GM19035 (cell line): ENCODE data around the gene MTNR1B.

Experiments used
- ATAC-seq: cut with Tn5 transposase; IDR thresholded peaks from one replicate; pipeline ENCODE4 v1.9.1; 2021; ENCODE audit not compliant: unreplicated experiment

Gene MTNR1B

DNA sequence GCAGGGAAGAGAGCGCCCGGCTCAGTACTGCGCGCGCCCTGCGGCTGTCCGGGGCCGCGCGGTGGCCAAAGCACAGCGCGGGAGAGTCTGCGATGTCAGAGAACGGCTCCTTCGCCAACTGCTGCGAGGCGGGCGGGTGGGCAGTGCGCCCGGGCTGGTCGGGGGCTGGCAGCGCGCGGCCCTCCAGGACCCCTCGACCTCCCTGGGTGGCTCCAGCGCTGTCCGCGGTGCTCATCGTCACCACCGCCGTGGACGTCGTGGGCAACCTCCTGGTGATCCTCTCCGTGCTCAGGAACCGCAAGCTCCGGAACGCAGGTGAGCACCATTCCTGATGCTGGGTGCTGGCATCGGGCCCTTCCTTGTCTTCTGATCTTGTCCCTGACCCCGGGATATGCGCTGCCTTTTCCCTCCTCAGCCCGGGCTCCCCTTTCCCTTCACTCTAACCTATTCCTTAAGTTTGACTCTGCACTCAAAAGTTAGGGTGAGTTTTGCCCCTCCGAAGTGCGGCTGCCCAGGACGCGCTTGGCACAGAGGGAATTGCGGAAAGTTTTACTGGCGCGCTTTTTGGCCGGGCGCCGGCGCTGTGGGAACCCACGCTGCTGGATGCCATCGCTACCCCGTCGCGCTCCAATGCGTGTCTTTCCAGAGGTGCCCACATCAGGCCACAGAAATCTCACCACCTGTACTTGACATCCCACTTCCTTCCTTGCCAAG lies at the start of gene MTNR1B:
Gene MTNR1B (plus strand): TSS at position 18 of the 714 bp plus-strand sequence. CDS start 75 bp downstream, at position 93.
- no peak for ATAC-seq

DNA sequence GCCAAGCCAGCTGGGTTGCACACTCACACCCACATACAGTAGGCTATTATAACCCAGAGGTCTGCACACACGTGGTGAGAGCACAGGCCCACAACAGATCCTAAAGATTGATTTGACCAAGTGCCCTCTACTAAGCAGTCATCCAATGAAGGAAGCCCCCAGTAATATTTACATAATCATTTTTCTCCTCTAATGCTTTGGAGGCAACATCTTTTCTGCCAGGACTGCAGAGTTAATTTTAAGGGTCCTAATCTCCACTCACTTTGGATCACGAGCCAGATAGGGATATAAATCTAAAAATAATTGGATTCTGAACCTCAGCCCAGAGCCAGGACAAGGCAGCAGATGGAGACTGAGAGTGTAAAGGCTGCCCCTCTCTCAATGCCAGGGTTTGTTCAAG lies 49.1 kb upstream of the MTNR1B start:
- ATAC-seq, result no peak

DNA sequence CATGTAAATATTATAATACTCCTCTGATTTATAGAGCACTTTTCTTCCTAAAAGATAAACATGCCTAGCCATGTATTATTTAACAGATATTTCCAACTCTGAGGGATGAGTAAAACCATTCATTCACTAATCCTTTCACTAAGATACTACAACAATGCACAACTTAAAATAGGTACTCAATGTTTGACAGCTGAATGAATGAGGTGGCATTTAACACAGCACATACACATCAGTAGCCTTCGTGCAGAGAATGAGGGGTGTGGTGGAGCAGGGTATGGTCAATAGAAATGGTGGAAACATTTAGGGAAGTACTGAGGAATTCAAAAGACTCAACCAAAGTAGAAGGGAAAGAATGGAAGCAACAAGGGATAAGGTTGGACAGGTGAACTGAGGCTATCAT lies 46.7 kb upstream of the MTNR1B start:
- no peak for ATAC-seq

DNA sequence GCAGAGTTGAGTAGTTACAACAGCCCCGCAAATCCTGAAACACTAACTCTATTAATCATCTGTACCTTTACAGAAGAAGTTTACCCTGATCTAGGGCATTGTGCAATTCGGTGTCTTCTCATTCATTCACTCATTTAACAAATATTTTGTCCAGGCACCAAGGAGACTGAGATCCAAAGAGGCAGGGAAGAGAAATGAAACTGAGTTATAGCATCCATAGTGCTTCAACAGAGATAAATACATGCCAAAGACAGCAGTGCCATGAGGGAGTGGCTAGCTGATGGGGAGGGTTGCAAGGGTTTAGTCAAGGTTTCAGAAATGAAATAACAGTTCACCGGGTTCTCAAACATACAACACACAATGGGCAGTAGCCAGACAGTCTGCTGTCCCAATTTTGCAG lies 40.2 kb upstream of the MTNR1B start:
- no peak for ATAC-seq

DNA sequence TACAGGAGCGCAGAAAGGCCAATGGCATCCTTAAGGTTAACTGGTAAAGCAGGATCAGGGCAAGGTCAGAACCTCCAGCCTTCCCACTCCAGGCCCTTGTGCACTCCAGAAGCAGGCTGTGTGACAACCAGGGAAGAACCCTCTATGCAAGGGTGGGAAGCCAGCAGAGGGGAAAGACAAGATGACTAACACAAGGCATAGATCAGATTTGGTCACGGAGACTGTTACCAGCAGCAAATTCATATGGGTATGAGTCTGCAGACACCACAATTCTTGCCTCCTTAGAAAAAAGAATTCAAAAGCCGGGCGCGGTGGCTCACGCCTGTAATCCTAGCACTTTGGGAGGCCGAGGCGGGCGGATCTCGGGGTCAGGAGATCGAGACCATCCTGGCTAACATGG lies 39.8 kb upstream of the MTNR1B start:
- ATAC-seq, result no peak

DNA sequence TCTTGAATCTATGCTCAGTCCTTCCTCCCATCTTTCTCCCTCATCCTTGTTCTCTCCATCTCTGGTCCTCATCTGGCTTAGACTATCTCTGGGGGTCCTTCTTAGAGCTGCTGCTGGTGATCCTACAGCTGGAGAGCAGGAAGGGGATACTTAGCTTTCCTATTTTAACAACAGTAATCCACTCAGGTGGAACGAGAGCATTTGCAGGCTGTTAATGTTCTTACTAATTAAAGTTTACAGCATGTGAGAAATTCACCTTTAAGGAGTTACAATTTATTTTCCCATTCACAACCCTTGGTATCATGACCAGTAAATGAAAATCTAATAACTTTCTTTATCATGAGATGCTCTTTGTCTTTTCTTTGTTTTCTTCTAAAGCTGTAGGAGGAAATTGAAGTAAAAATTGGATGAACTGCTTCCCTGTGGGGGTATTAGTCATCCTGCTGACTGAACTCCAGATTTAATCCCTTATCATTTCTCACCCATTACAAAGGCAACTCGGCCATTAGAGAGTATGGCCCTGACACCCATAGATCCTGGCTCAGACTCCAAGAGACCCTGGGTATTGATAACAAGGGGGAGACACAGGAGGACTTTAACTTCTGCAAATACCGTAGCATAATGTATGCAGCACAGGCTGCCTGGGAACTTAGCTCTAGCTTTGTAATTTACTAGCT lies 37.6 kb upstream of the MTNR1B start:
- ATAC-seq, result no peak

DNA sequence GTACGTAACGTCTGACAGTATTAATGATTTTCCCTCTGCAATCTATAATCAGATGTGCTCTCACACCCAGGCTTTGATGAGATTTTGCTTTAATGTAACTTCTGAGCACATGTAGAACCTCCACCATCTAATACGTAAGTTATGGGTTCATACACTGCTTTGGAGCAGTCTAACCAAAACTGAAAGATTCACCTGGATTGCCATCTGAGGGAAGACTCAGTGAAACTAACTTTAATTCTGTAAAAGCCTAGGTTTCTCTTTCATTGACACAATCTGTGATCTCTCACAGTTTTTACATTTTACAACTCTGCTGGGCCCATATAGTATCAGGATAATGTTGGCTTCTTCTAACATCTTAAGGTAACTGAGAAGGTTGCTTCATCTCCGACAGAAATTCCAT lies 30.1 kb upstream of the MTNR1B start:
- ATAC-seq, result no peak

DNA sequence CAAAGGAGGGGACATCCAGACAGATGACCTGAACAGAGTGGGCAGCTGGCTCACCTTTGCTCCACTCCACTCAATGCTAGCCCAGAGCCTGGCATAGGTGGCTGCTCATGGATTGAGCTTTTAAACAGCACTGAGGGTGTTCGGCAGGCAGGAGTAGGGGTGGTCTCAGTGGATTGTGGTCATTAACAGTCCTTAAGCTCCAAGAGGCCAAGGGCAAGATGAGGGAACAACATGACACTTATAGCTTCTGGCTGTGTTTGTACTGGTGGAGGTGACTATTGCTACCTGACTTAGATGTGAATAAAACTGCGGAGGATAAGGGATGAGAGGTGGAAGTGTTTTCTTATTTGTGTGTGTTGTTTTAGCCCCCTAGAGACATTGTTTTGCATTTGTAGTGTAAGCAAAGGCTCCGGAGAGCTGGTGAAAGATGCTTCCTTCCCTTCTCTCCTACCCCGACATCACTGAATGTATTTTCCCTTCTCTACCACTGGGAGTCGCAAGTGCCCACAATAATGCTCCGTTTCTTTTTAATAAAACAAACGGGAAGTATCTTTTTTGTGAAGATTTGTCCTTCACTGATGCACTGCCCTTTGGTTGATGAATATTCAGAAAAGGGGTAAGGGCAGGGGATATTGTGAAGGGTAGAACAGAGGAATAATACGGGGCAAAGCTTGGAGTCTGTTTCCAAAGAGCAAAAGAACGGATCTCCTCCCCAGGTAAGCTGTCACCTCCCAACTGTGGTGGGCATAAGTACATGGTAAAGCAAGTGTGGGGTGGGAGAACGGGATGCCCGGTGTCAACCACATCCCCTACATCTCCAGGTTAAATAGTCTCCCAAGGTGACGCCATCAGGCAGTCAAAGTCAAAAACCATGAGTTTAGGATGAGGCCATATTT lies 27.5 kb upstream of the MTNR1B start:
- peak; percentile 79 for ATAC-seq

DNA sequence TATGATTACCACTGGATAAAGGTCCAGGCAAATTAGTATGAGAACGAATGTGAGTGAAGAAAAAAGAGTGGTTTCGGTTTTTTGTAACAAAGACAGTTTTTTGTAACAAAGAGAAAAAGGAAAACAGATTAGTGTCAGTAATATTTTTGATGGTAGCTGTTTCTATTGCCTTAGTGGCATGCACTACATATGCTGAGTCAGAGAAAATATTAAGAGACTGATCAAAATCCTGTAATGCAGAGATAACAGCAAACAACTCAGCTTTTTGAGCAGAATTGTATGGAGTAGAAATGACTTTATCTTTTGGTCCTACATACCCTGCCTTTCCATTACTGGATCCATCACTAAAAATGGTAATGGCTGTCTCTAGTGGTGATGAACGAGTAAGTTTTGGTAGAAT lies 22.7 kb upstream of the MTNR1B start:
- ATAC-seq, result no peak

DNA sequence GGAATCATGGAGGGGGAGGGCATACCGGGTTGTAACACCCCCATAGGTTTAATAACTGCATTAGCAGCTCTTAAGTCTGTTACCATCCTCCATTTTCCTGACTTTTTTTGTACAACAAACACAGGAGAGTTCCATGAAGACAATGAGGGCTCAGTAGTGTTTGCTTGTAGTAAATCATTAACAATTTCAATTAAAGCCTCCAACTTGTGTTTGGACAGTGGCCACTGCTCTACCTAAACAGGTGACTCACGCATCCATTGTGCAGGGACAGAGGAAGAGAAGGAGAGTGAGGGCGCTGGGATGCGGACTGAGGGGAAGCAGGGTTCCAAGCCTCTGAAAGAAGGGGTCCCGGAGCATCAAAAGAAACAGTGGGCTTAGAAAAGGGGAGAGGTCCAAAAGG lies 21.3 kb upstream of the MTNR1B start:
- ATAC-seq, result no peak

DNA sequence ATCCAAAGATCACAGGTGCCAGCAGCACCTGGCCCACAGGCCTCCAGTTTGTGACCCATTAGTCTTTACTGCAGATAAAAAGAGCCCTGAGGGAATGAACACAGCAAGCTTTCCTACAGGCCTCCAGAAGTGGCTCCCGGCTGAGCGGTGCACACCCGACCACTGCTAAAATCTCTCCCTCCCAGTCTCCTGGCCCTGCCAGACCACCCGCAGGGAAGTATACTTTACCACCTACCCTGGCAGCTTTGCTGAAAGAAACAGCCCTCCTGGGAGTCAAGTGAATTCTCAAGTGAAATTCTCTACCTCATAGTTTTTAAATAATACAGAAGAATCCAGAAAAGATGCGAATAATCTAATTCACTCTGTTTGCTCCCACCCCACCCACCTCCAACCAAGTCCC lies 15.4 kb upstream of the MTNR1B start:
- ATAC-seq, result no peak

DNA sequence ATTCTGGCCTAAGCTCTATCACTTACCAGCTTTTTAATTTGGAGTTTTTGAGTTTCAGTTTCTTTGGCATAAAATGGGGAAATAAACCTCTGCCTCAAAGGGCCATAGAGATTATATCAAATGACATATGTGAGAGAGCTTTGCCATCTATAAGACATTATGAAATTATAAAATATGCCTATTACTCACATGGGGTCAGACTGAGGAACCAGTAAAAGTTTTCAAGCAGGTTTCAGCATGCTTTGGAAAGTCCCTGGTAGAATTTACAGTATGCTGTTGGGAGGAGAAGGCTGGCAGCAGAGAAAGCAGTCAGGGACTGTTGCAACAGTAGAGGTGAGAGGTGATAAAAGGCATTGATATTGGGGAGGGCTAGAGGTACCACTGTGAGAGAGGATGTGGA lies 13.6 kb upstream of the MTNR1B start:
- no peak for ATAC-seq

DNA sequence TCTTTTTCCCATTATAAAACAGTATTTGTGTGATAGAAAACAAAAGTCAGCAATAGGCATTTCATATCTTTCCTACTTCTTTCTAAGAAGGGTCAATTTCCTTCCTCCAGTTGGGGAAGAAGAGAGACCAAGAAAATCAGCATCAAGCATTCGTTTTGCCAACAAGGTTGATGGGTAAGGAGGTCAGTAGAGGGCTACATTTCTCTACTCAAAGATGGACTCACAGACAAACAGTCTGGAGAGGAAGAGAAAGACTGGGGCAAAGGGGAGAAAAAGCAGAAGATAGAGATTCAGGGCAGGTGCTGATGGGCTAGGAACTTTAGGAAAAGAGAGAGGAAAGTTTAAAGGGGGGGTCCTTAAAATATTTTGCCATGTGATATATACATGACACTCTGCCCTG lies 8.6 kb upstream of the MTNR1B start:
- ATAC-seq, result no peak

DNA sequence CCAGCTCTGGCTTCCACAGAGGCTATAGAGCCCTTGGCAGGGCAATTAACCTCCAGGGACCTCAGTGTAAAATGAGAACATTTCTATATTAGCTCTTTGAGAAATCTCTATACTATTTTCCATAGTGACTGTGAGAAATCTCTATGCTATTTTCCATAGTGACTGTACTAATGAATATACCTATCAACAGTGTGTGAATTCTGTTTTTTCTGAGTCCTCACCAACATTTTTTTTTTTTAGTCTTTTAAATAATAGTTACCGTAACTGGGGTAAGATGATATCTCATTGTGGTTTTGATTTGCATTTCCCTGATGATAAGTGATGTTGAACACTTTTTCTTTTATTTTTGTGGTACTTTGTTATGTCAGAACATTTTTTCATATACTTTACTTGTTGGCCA lies 7.0 kb upstream of the MTNR1B start:
- ATAC-seq, result no peak

DNA sequence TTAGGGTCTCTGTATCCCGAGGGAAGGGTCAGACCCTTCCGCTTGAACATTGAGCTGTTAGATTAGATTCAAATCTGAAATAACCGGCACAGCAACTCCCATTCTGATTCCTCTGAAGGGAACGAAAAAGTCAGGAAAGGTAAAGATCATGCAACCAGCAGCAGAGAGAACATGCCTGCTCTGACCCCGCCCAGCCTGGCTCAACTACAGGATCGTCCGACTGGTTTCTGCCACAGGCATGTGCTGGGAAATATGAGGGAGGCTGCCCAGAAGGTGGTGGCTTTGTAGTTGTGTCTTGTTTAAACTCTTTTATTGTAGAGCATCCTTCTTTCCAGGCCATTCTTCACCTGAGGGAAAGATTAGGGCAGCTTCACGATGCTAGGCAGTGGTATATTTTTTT lies 5.0 kb upstream of the MTNR1B start:
- no peak for ATAC-seq

DNA sequence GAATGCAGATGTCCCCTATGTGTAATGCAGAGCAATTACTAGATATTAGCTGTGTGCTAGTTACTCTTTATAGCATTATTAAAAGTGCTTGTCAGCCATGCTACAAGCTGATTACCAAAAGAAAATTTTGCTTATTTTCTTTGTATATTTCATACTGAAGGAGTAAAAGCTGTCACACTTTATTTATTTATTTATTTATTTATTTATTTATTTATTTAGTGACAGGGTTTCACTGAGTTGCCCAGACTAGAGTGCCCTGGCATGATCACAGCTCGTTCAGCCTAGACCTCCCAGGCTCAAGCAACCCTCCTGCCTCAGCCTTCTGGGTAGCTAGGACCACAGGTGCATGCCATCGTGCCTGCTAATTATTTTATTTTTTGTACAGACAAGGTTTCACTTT lies 4.3 kb upstream of the MTNR1B start:
- no peak for ATAC-seq

DNA sequence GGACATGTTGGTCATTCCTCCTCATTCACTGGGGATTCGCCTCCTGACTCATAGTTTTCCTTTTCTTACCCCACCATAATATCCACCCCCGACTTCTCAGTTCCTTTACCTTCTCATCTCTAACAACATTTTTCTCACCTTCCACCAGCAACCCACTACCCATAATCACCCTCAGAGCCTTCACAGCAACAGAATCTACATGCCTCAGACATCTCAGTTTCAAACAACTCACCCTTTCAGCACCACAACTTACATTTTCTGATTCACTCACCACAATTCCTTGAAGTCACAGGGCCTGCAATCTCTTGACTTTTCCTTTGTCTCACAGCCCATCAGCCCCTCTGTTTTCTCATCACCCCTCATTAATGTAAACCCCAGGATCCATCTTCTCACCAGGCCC lies 2.3 kb upstream of the MTNR1B start:
- ATAC-seq, result no peak

DNA sequence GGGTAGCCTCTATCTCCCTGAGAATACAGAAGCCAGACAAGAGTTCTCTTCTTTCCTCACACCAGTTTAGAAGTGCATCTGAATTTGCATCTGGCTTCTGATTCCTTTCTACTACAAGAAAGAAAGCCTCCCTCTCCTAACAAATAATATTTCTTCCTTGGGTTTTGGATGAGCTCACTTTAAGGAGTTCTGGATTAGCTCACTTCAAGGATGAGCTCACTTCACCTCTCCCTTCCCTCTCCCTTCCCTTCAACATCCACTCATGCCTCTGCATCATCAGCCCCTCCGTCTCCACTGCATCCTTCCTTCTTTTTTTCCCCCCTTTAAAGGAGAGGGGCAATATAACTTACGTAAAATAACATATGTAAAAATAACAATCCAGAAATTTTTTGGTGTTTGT lies 1.6 kb upstream of the MTNR1B start:
- ATAC-seq, result no peak

DNA sequence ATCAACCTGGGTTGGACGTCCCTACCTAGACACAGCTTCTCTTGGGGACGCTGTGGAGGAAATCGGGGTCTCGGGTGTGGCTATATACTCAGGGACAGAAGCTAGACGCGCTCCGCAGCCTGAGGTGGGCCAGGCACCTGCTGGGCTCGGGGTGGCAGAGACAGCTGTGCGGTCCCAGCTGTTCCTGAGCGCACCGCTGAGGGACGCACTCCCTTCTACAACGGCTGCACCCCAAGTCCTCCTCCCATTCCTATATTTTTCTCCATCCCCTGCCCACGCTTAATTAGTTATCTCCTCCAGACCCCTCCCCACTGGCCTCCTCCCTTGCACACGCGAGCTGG lies 188 bp upstream of the MTNR1B start:
- ATAC-seq, result no peak

DNA sequence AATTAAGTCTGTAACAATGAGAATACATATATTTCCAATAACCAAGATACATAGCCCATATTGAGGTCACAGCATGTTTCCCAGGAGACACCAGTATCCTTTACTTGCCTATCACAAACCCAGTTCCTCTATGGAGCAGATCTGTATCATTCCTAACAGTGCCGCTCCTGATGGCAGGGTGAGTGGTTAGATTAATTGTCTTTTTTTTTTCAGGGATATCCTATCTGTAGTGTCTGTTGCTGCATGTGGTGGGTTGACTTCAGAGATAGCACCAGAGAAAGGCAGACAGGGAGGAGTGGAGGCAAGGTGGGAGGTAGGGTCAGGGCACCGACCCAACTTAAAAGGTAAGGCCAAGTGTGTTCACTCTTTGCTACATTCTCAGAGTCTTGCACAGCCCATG lies 2.8 kb downstream of the MTNR1B start:
- ATAC-seq, result no peak

DNA sequence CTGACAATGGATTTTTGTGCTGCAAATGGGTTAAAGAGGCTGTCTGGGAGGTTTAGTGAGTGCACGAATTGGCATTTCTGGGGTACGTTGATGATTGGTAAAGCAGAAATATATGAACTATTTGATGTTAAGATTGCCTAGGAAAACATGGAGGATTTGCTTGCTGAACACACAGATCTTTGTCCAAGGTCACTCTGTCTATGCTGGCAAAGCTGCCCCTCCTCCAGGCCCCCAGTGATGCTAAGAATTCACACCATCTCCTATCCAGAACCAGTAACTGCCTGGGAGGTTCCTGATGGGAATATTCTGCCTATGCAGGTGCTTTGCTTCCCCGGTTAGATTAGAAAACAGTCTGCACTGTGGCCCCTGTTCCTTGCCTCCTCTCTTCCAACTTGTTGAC lies 5.8 kb downstream of the MTNR1B start:
- ATAC-seq, result no peak

DNA sequence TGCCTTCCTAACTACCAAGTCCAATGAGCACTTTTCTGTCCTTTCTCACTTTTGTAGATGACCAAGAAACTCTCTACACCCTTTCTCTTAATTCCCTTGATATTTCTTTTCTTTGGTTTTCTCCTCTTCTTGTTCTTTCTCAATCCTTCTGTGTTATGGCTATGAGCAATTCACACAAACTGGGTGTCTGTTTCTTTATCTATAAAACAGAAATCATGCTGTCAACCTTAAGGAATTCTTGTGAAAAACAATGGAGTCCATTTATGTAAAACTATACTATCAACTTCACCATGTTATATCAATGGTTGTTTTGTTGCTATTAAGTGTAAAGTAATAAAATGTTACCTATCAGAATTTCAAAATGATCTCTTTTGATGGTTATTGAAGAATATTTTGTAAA lies 7.2 kb downstream of the MTNR1B start:
- no peak for ATAC-seq
